GM19035 (cell line): ENCODE data around the gene DNAH11.

Experiments used
- ATAC-seq: cut with Tn5 transposase; IDR thresholded peaks from one replicate; pipeline ENCODE4 v1.9.1; 2021; ENCODE audit not compliant: unreplicated experiment

The DNAH11 gene

DNA sequence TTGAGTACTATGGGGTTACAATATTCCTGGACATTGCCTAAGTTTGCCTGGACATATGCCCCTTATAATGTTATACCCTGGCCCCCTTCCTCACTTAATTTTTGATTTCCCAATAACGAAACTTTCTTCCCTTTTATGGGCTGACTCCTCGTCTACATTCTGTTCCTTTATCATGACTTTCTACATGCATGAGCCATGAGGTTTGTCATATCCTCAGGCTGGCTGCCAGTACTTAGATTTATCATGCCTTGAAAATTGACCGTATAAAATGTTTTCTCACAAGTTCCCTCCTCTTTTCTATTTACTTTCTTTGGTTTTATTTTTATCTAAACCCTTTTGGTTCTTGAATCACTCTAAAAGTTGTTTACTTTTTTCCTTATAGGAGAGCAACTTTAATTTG lies 4.7 kb downstream of the DNAH11 start:
- ATAC-seq: no peak

DNA sequence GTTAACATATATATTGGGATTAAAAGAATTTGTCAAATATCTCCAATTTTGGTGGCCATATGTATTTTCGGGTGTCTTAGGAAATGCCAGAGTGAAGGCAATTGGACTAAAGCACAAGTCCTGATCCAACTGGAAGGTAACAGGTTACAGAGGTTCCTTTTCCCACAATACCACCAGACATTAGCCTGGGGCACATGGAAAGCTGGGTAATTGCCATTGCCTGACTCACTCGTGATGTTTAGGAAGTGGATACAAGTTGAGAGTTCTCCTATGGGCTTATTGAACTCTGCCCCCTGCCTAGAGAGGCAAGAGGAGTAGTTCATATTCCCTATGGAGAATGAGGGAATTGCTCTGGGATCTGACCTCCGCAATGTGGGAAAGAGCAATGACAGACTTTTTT lies 5.7 kb downstream of the DNAH11 start:
- ATAC-seq: no peak

GRCh38 chr7:21550076-21550475 lies 7.2 kb downstream of the DNAH11 start:
- ATAC-seq: no peak

DNA sequence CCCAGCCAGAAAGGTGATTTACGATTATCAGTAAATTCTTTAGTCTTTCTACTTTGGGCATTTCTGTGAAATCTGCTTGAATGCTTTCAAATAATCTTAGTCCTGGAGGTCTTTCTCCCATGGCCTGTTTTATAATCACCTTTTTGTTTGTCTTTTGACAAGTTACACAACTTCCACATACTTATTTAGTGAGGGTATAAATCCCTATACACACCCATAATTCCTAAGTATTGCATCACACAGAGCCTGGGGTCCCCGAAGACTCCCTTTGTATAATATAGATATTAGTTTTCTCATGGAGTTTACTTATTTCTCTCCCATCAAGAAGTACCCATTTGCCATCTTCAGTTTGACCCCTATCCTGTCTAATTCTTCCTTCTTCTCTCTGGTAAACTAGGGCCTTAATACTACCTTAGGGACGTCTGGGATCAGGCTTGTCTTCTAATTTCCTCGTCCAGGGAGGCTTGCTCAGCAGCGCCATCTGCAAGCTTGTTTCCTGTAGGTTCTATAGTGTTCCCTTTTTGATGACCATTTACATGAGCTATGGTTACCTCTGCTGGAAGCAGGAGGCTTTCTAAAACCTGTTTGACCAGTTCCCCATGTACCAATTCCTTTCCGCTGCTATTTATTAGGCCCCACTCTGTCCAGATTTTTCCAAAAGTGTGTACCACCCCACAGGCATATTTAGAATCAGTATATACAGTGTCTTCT lies 8.1 kb downstream of the DNAH11 start:
- ATAC-seq: no peak

DNA sequence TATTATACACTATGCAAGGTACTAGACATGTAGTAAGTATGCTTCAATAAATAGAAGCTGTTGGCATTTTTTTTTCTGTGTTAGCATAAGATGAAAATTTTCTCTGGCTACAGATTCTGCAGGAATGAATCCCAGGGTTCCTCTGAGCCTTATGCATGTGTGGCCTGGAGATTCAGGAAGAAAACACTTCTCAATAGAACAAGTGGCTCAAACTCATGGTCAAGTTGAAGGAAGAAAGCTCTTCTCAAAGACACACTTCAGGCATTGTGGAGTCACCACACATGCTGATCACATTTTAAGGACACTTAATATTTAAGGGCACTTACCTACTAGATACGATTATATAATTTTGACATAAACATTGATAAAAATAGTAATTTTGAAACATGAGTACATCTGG lies 19.5 kb downstream of the DNAH11 start:
- no peak for ATAC-seq

- ATAC-seq: no peak
Measured at GRCh38 chr7:21565614-21566013, 22.8 kb downstream of the DNAH11 start.

GRCh38 chr7:21566094-21566493 lies 23.3 kb downstream of the DNAH11 start:
- no peak for ATAC-seq

GRCh38 chr7:21568762-21569161 lies 25.9 kb downstream of the DNAH11 start:
- no peak for ATAC-seq

DNA sequence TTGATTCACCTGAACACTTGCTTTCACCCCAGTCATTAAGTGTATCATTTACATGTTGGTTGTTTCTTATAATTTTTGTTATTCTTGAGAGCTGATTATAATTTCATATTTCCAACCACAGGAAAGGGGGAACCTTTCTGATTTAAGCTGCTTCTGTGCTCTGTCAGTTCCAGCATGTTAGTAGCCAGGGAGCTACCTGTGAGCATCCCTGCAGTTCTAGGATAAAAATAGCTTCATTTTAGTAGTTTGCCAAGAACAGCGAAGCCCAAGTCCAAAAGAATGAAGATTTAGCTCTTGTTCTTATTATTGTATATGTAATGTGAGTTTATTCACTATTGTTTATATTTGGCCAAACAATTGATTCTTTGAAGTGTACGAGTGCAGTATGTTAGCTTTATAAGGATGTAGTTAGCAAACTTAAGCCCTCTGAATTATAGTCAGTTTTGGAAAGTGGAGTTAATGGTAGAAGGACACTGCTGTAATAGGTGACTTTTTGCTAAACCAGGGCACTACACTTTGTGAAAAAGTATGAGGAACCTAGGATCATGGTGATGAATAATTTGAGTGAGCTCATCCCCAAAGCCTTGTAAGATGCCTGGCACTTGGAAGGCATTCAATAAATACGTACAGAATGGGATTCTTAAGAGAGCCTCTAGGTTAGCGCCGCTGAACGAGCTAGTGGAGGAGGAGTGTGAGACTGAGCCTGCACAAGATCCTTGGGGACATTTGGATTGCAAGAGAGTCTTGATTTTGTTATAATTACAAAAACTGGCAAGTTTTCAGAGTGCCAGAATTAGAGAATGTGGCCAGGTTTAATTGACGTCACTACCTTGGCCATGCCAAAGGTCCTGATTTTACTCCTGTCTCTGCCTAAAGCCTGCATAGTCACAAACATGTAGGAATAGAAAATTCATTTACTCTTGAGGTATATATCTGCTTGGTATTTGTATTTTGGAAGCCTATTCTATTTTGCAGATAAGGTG lies 29.8 kb downstream of the DNAH11 start:
- no peak for ATAC-seq

DNA sequence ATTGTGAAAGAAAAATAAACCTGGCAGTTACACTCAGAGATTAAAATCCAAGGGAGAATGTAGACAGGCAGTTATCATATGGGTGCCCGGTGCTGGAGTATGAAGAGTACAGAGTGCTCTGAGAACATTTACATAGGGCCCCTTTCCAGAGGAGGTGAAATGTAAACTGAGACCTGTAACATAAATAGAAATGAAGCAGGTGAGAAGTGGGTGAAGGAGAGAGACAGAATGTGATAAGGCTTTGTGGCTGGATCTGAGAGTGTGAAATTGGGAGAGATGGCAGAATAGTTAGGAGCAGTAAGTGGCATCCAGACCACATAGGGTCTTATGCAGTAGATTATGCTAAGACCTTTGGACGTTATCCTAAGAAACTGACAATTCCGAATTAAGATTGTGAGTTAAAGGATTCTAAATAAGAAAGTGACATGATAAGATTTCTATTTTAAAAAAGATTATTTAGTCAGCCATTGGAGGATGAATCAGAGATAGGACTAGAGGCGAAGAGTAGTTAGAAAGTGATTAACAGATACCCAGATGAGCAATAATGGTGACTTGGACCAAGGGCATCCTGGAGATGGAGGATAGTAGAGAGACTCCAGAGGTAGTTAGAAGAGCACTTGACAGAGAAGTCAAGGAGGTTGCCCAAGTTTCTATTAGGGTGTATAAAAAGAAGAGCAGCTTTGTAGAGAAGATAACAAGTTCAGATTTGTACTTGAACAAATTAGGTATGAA lies 36.7 kb downstream of the DNAH11 start:
- peak; percentile 22 for ATAC-seq

DNA sequence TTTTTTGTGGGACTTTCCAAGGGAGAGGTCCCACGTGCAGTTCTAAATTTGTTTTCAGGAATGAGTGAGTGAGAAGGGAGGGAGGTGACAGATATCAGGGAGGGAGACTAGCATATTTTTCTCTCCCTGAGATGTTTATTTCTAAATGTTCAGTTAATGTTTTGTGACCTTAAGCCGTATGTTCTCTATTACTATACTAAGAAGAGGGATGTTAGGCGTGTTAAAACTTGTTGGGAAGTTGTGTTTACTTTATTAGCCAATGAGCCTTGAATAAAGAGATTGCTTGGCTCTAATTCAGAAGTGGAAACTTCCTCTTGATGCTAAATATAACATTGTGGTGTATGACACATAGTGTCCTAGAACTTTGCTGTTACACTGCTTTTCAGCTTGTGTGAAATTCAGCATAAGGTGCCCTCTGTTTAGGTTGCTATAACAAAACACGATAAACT lies 37.3 kb downstream of the DNAH11 start:
- peak; percentile 69 for ATAC-seq

- no peak for ATAC-seq
Measured at GRCh38 chr7:21585070-21585724, 42.4 kb downstream of the DNAH11 start.

DNA sequence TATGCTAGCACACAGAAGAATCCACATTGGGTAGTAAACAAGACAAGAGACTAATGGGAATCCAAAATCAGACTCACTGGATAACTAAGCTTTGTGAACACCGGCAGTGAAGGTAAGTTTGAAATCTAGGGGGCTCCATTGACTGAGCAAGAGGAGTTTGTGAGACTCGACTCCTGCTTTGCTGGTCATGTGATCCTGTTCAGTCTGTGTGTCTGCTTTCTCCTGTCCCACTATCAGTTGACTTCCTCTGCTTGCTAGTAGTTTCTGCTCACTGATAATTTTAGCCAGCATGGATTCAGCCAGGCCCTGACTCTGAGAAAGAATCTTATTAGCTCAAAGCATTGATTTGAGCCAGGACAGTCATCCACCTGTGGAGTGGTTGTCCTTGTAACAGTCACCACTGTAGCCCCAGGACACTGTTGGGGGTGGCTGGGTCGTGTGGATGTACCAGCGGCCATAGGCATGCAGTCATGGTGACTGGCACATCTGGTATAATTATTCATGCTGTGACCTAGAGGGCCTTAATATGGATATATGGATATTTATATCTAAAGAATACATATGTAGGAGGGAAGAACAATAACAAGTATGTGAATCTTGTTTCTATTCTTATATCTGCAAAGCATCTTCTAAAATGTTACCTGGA lies 44.4 kb downstream of the DNAH11 start:
- no peak for ATAC-seq

DNA sequence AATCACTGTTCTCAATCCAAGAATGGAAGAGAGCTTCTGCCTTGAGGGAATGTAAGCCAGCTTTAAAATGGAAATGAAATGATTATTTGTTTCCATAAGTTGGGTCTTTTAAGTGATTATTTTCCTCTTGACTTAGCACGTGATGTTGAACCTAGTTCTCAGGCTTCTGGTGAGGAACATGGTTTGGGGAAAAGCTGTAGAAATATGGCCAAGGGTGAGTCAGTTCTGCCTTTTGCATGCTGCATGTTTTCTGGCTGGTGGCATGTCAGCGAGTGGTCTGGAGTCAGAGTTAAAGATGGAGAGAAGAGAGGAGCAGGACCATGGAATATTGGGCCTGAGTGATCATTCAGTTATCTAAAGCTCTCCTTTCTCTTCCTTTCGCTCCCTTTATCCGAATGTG lies 54.0 kb downstream of the DNAH11 start:
- ATAC-seq: no peak

DNA sequence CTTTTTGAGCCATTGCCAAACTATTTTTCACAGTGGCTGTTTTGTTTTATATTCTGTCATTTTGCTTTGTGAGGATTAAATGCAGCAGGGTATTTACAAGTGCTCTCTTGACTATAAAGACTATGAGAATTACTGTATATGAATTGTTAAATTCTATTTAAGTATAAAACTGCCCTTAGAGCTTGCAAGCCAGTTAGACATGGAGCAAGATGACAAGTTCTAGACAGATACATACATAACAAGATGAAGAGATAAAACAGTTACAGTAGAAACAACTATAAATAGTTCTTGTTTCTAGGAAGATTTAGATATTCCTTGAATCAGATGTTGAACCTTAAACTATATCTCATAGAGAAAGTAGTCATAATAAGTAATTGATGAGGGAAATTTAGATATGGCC lies 60.6 kb downstream of the DNAH11 start:
- no peak for ATAC-seq

GRCh38 chr7:21603972-21604749 lies 61.3 kb downstream of the DNAH11 start:
- no peak for ATAC-seq

DNA sequence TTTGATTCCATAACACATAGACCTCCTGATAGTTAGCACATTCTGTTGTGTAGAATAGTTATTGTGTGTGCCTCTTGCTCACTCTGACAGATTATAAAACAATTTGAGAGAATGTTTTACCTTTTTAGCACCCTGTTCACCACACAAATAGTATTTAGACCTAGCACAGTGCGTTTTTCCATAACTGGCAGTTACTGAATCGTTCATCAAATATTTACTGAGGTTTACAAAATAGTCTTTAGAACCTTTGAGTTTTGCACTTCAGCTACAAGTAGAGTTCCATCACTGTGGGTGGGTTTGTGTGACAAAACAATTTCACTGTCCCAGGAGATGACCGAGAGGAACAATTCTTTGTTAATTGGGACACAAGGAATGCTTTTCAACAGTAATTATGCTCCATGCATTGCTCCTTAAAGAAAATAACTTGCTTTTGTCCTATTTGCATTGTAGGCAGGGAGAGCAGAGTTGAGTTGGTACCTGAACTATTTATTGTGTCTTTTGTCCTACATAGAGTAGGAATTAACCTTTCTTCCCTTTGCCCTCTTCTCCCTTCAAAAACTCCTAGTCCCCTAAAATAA lies 62.3 kb downstream of the DNAH11 start:
- ATAC-seq: no peak

DNA sequence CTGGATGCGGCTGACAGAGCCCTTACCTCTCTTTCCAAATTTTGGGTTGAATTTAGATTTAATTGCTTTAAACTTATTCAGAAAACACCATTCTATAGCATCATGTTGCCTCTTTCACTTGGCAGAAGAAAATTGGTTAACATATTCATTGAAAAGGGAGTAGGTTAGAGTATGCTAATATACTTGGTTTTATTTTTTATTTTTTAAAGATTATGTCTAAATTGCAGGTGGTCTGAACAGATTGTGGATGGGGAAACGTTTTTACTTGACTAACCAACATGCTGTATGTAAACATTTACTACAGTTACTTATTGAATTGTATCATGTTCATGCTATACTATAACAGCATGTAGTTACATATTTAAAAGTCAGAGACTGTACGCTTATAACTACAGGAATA lies 65.6 kb downstream of the DNAH11 start:
- no peak for ATAC-seq

DNA sequence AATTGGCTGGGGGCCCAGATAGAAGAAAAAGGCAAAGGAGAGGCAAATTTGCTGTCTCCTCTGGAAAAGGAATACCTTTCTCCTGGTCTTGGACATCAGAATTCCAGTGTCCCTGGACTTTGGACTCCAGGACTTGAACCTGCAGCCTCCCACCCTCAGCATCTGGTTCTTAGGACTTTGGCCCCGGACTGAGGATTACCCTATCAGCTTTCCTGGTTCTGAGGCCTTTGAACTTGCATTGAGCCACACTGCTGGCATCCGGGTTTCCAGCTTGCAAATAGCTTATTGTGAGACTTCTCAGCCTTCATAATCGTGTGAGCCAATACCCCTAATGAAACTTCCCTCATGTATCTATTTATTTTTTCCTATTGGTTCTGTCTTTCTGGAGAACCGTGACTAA lies 68.3 kb downstream of the DNAH11 start:
- no peak for ATAC-seq
